BLaER1 (cell line): Measurements from ENCODE around the gene MAP7.
"Not testable (repeated sequence)": the region's sequence is repeated elsewhere in the genome, so short reads cannot be mapped to it uniquely, and the experiment has no call there.

Experiments used
- H3K27ac ChIP-seq: shearing (Covaris generic); formaldehyde crosslinking; 2 replicates; pipeline ENCODE4 v1.8.1; 2022
- H3K27me3 ChIP-seq: shearing (Covaris generic); formaldehyde crosslinking; 2 replicates; pipeline ENCODE4 v1.8.1; 2022
- H3K36me3 ChIP-seq: shearing (Covaris generic); formaldehyde crosslinking; 2 replicates; pipeline ENCODE4 v1.8.1; 2022
- H3K4me1 ChIP-seq: shearing (Covaris generic); formaldehyde crosslinking; 2 replicates; pipeline ENCODE4 v1.8.1; 2022
- H3K4me2 ChIP-seq: shearing (Covaris generic); formaldehyde crosslinking; 2 replicates; pipeline ENCODE4 v1.8.1; 2022
- H3K4me3 ChIP-seq: shearing (Covaris generic); formaldehyde crosslinking; 2 replicates; pipeline ENCODE4 v1.8.1; 2022
- H3K9ac ChIP-seq: shearing (Covaris generic); formaldehyde crosslinking; 2 replicates; pipeline ENCODE4 v1.8.1; 2022
- H3K9me3 ChIP-seq: shearing (Covaris generic); formaldehyde crosslinking; 2 replicates; pipeline ENCODE4 v1.8.1; 2022
- H4K20me1 ChIP-seq: shearing (Covaris generic); formaldehyde crosslinking; 2 replicates; pipeline ENCODE4 v1.8.1; 2022
- Cebpa-rat ChIP-seq: shearing (Covaris generic); IDR thresholded peaks from 2 replicates; pipeline ENCODE4 v1.8.1; 2022

The MAP7 gene

DNA sequence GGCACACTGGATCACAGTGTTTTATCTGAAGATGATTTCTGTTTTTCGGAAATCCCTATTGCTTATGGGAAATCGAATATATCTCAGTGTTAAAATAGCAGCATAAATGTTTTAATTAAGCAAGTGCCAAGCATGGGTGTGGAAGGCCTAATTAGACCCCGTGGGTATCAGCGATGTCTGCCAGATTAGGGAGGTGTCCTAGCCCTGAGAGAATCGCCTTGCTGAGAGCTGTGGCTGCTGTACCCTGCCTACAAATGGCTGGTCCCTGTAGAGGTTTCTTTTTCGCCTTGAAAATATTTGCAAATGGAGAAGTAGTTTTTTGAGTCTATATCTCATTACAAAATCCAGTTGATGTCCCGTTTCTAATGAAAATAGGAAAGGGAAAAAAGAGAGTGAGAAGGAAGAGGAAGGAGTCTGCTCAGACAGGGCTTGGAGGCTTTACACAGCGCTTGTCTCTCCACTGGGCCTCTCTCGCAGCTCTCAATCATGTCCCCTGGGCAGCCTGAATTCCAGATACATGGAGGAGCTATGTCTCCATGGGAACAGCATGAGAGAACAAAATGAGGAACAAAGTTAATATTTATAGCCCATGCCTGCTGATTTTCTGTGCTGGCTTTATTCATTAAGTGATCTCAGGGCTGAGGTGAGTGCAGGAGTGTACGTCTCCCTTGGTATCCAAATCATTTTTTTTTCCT, 225.4 kb downstream of the MAP7 start:
- Histone ChIP-seq H4K20me1 (no peaks in the 10 kb centered on the region), H3K4me2 (no peak overlapping the region), H3K4me1 (peaks cover 12% of the 10 kb centered on the region), H3K27ac (no peak overlapping the region), H3K4me3 (no peak overlapping the region), H3K9ac (no peak overlapping the region), H3K36me3 (no peaks in the 10 kb centered on the region), H3K9me3 (no peaks in the 10 kb centered on the region), H3K27me3 (no peaks in the 10 kb centered on the region)
- no peak for TF ChIP-seq Cebpa-rat

GRCh38 chr6:136323431-136324112, 226.7 kb downstream of the MAP7 start:
- H4K20me1 ChIP-seq: no peaks in the 10 kb centered on the region
- TF ChIP-seq Cebpa-rat: no peak

DNA sequence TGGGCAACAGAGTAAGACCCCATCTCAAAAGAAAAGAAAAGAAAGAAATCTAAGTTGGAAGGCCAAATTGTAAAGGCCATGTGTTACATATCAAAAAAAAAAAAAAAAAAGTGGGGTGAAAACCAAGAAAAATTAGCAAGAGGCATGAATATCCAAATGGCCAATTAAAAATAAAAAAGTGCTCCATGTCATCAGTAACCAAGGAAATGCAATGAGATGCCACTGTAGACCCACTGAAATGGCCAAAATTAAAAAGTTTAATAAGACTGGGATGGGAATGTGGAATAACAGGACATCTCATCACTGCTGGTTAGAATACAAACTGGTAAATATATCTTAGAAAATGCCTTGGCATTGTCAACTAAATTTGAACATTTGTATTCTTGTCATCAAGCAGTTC, 230.5 kb downstream of the MAP7 start:
- TF ChIP-seq Cebpa-rat: no peak
- H3K27me3 ChIP-seq: no peaks in the 10 kb centered on the region
- H3K27ac ChIP-seq: no peak overlapping the region
- H3K4me2 ChIP-seq: no peak overlapping the region
- no peaks in the 10 kb centered on the region for H3K36me3 ChIP-seq
- no peaks in the 10 kb centered on the region for H3K4me1 ChIP-seq
- no peak overlapping the region for H3K9ac ChIP-seq
- H4K20me1 ChIP-seq: no peaks in the 10 kb centered on the region
- no peak overlapping the region for H3K4me3 ChIP-seq
- H3K9me3 ChIP-seq: no peaks in the 10 kb centered on the region

More at GRCh38 chr6:136323431-136324112, 226.7 kb downstream of the MAP7 start:
- Histone ChIP-seq H3K4me1 (peaks cover 12% of the 10 kb centered on the region), H3K9me3 (no peaks in the 10 kb centered on the region), H3K27ac (no peak overlapping the region), H3K4me2 (no peak overlapping the region), H3K4me3 (no peak overlapping the region), H3K9ac (no peak overlapping the region), H3K36me3 (no peaks in the 10 kb centered on the region), H3K27me3 (no peaks in the 10 kb centered on the region)

- Histone ChIP-seq H3K9ac (no peak overlapping the region), H3K4me1 (no peaks in the 10 kb centered on the region), H3K4me3 (no peak overlapping the region), H3K4me2 (no peak overlapping the region), H3K9me3 (no peaks in the 10 kb centered on the region), H3K36me3 (no peaks in the 10 kb centered on the region), H3K27me3 (no peaks in the 10 kb centered on the region), H3K27ac (no peak overlapping the region), H4K20me1 (no peaks in the 10 kb centered on the region)
- no peak for TF ChIP-seq Cebpa-rat
Measured at GRCh38 chr6:136318676-136319075, 231.5 kb downstream of the MAP7 start.

DNA sequence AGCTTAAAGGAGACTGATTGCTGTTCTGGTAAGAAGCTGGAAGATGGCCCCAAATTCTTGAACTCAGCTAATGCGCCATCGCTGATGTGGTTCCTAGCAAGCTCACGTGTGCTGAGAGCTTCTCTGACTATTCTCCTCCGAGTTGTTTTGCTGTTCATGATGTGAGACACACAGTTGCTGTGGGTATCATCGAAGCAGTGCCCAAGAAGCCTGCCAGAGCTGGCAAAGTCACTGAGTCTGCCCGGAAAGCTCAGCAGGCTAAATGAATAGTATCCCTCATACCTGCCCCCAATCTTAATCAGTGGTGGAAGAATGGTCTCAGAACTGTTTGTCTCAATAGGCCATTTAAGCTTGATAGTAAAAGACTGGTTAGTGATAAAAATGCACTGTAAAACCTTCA, 232.3 kb downstream of the MAP7 start:
- H3K4me3 ChIP-seq: no peak overlapping the region
- H3K9ac ChIP-seq: no peak overlapping the region
- H3K4me2 ChIP-seq: no peak overlapping the region
- H4K20me1 ChIP-seq: no peaks in the 10 kb centered on the region
- H3K4me1 ChIP-seq: no peaks in the 10 kb centered on the region
- H3K27ac ChIP-seq: no peak overlapping the region
- H3K9me3 ChIP-seq: no peaks in the 10 kb centered on the region
- no peaks in the 10 kb centered on the region for H3K36me3 ChIP-seq
- no peaks in the 10 kb centered on the region for H3K27me3 ChIP-seq
- no peak for TF ChIP-seq Cebpa-rat

- H3K36me3 ChIP-seq: no peaks in the 10 kb centered on the region
- H3K27ac ChIP-seq: no peak overlapping the region
- no peaks in the 10 kb centered on the region for H3K4me1 ChIP-seq
- no peak for TF ChIP-seq Cebpa-rat
- H4K20me1 ChIP-seq: no peaks in the 10 kb centered on the region
- H3K27me3 ChIP-seq: no peaks in the 10 kb centered on the region
- no peak overlapping the region for H3K9ac ChIP-seq
- H3K4me2 ChIP-seq: no peak overlapping the region
- H3K9me3 ChIP-seq: no peaks in the 10 kb centered on the region
- H3K4me3 ChIP-seq: no peak overlapping the region
Measured at GRCh38 chr6:136317021-136317694, 233.1 kb downstream of the MAP7 start.

DNA sequence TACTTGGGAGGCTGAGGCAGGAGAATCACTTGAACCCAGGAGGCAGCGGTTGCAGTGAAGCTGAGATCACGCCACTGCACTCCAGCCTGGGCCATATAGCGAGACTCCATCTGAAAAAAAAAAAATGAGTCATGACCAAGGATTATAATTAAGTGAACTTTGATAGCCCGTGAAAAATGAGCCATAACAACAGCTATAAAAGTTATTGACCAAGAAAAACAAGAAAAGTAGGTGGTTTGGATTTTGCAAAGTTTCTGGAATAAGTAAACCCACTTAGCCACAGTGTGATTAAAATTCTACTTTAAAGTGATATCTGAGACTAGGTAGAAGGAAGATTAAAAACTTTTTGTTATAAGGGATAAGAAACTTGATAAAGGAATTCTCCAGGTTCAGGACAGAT, 234.6 kb downstream of the MAP7 start:
- Histone ChIP-seq H3K4me1 (no peaks in the 10 kb centered on the region), H3K4me2 (no peak overlapping the region), H3K4me3 (no peak overlapping the region), H3K27me3 (no peaks in the 10 kb centered on the region), H3K27ac (no peak overlapping the region), H3K36me3 (no peaks in the 10 kb centered on the region), H3K9me3 (no peaks in the 10 kb centered on the region), H3K9ac (no peak overlapping the region), H4K20me1 (no peaks in the 10 kb centered on the region)
- no peak for TF ChIP-seq Cebpa-rat

DNA sequence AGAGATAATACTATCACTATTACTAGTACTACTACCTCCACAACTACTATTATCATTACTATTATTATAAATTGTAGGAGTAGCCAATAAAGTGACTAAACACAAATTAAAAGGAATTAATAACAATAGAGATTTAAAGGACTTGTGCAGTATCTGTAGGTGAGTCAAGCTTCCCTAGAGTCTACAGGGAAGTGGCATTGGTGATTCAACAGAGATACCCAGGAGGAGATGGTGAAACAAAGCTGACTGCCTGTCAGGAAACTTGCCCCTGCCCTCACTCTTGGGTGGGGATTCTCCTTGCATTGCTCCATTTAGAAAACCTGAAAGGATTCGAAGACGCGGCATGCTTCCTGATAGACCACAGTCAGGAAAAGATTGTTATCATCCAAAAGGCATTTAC, 237.2 kb downstream of the MAP7 start:
- no peak overlapping the region for H3K4me2 ChIP-seq
- no peaks in the 10 kb centered on the region for H4K20me1 ChIP-seq
- no peak overlapping the region for H3K9ac ChIP-seq
- no peaks in the 10 kb centered on the region for H3K36me3 ChIP-seq
- no peak overlapping the region for H3K27ac ChIP-seq
- no peaks in the 10 kb centered on the region for H3K9me3 ChIP-seq
- no peak overlapping the region for H3K4me3 ChIP-seq
- H3K4me1 ChIP-seq: no peaks in the 10 kb centered on the region
- no peak for TF ChIP-seq Cebpa-rat
- H3K27me3 ChIP-seq: no peaks in the 10 kb centered on the region

DNA sequence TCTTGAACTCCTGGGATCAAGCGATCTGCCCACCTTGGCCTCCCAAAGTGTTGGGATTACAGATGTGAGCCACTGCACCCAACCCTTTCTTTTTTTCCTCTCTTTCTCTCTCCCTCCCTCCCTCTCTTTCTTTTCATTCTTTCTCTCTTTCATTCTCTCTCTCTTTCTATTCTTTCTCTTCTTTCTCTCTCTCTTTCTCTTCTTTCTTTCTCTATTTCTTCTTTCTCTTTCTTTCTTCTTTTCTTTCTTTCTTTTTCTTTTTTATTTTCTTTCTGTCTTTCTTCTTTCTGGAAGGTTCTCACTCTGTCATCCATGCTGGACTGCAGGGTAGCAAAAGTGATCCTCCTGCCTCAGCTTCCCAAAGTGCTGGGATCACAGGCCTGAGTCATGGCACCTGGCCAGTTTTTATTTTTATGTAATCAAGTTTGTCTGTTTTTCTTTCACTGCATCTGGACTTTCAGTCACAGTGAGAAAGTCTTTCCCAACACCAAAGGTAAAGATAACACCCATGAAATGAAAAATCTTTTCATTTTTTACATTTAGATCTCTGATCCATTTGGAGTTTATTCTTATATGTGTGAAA, 240.4 kb downstream of the MAP7 start:
- H3K9me3 ChIP-seq: no peaks in the 10 kb centered on the region
- H3K36me3 ChIP-seq: no peaks in the 10 kb centered on the region
- no peak overlapping the region for H3K4me2 ChIP-seq
- no peaks in the 10 kb centered on the region for H3K4me1 ChIP-seq
- TF ChIP-seq Cebpa-rat: no peak
- H3K9ac ChIP-seq: no peak overlapping the region
- H4K20me1 ChIP-seq: no peaks in the 10 kb centered on the region
- H3K27ac ChIP-seq: no peak overlapping the region
- H3K4me3 ChIP-seq: no peak overlapping the region
- H3K27me3 ChIP-seq: no peaks in the 10 kb centered on the region

- Histone ChIP-seq H3K27me3 (no peaks in the 10 kb centered on the region), H3K9me3 (no peaks in the 10 kb centered on the region), H3K4me1 (no peaks in the 10 kb centered on the region), H3K36me3 (no peaks in the 10 kb centered on the region), H3K4me2 (no peak overlapping the region), H3K9ac (no peak overlapping the region), H3K27ac (no peak overlapping the region), H4K20me1 (no peaks in the 10 kb centered on the region), H3K4me3 (no peak overlapping the region)
- TF ChIP-seq Cebpa-rat: no peak
Measured at GRCh38 chr6:136309171-136309570, 241.1 kb downstream of the MAP7 start.

- not testable (repeated sequence) for H3K36me3 ChIP-seq, H3K27me3 ChIP-seq, H3K4me1 ChIP-seq, H4K20me1 ChIP-seq, H3K4me2 ChIP-seq, H3K27ac ChIP-seq, H3K9ac ChIP-seq, H3K4me3 ChIP-seq, H3K9me3 ChIP-seq
Measured at GRCh38 chr6:136308469-136308868, 241.8 kb downstream of the MAP7 start.
